DND-41 (cell line): ENCODE measurements around the gene DALRD3.

ENCODE experiments used
- EZH2 ChIP-seq: IDR thresholded peaks from 3 replicates; pipeline ENCODE4 v1.6.1; 2012; ENCODE audit warnings: borderline replicate concordance, low read depth, mild to moderate bottlenecking, moderate library complexity, low read length, inconsistent platforms; ENCODE audit not compliant: severe bottlenecking
- TF ChIP-seq, protein P1 (sequence below): IDR thresholded peaks from 2 replicates; pipeline ENCODE4 v1.5.1; 2012; ENCODE audit warnings: borderline replicate concordance, low read length, moderate library complexity, mild to moderate bottlenecking; ENCODE audit not compliant: poor library complexity, severe bottlenecking; ENCODE audit errors: extremely low read depth

DNA sequence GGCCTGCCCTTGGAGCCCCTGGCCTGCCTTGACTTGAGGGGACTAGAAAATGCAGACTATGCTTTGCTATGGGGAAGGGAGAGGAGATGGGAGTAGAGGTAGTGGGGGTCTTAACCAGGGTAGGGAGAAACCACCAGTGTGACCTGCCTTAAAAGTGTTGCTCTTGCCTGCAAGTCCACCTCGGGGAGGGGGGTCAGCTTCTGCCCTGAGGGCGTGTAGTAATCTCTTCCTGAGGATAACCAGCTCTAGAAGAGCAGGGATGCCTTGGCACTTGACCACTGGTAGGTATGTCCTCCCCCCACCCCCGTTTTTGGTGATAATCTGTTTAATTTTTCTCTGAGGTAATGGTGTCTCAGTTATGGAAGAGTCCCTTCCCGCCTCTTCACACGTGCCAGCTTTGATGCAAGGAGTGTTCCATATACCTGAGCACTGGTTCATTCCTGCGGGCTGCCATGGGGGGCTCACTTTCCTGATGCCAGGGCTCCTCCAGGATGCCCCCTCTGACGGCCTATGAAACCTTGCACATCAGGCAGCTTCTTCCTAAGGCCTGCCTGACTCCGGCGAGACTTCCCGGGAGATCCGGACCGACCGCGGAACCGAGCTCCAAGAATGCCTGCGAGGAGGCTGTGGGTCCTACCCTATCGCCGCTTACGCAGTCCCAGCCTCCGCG lies 29.1 kb downstream of the DALRD3 start:
- TF ChIP-seq, protein P1, sequence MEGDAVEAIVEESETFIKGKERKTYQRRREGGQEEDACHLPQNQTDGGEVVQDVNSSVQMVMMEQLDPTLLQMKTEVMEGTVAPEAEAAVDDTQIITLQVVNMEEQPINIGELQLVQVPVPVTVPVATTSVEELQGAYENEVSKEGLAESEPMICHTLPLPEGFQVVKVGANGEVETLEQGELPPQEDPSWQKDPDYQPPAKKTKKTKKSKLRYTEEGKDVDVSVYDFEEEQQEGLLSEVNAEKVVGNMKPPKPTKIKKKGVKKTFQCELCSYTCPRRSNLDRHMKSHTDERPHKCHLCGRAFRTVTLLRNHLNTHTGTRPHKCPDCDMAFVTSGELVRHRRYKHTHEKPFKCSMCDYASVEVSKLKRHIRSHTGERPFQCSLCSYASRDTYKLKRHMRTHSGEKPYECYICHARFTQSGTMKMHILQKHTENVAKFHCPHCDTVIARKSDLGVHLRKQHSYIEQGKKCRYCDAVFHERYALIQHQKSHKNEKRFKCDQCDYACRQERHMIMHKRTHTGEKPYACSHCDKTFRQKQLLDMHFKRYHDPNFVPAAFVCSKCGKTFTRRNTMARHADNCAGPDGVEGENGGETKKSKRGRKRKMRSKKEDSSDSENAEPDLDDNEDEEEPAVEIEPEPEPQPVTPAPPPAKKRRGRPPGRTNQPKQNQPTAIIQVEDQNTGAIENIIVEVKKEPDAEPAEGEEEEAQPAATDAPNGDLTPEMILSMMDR: no peak
- no peak for TF ChIP-seq EZH2
